SKM-1 treated with dmso at 0.1 percent for 144 hours (cell line): ENCODE measurements around the gene SERINC4.
A peak's percentile ranks its signal among the peaks of the same experiment; 100 is the strongest.
"Not testable (repeated sequence)": the region's sequence is repeated elsewhere in the genome, so short reads cannot be mapped to it uniquely, and the experiment has no call there.

Experiments
- DNase-seq: peaks from one replicate; lab custom pipeline; 2025; ENCODE audit not compliant: unreplicated experiment; lab: John Stamatoyannopoulos, UW

The SERINC4 gene

DNA sequence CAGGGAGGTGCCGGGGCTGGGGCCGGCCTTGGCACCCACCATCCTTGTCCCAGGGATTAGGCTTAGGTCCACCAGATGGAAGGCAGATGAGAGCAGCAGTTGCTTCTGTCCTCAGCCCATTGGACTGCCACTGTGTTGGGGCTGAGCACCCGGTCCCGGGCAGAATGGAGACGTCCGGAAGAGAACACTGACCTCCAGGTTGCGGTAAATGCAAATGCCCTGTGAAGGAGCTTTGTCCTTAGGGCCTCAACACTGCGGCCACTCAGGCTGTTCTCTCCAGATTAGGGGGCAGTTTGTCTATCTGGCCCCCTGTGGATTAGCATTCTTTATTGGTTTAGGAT, at the start of gene SERINC4:
Gene SERINC4 (minus strand): TSS at position 276 of the 341 bp plus-strand sequence. CDS start 234 bp downstream, at position 42.
- no peak for DNase-seq

GRCh38 chr15:43845421-43845820, 45.4 kb upstream of the SERINC4 start:
- no peak for DNase-seq

DNA sequence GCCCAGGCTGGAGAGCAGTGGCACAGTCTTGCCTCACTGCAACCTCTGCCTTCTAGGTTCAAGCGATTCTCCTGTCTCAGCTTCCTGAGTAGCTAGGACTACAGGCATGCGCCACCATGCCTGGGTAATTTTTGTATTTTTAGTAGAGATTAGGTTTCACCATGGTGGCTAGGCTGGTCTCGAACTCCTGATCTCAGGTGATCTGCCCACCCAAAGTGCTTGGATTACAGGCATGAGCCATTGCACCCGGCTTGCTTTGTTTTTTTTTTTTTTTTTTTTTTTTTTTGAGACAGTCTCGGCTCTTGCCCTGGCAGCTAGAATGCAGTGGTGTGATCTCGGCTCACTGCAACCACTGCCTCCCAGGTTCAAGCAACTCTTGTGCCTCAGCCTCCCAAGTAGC, 32.5 kb upstream of the SERINC4 start:
- not testable (repeated sequence) for DNase-seq

DNA sequence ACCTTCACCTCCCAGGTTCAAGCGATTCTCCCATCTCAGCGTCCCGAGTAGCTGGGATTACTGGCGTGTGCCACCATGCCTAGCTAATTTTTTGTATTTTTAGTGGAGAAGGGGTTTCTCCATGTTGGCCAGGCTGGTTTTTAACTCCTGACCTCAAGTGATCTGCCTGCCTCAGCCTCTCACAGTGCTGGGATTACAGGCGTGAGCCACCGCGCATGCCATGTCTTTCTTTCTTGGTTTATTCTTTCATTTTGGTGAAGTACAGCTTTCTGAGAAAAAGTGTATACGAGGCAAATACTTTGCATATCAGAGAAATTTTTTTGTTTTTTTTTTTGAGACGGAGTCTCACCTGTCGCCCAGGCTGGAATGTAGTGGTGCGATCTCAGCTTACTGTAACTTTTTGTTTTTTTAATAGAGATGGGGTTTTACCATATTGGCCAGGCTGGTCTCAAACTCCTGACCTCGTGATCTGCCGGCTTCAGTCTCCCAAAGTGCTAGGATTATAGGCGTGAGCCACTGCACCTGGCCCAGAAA, 31.6 kb upstream of the SERINC4 start:
- DNase-seq = not testable (repeated sequence)

- not testable (repeated sequence) for DNase-seq
These were observed 30.8 kb upstream of the SERINC4 start for GRCh38 chr15:43830691-43831275.

DNA sequence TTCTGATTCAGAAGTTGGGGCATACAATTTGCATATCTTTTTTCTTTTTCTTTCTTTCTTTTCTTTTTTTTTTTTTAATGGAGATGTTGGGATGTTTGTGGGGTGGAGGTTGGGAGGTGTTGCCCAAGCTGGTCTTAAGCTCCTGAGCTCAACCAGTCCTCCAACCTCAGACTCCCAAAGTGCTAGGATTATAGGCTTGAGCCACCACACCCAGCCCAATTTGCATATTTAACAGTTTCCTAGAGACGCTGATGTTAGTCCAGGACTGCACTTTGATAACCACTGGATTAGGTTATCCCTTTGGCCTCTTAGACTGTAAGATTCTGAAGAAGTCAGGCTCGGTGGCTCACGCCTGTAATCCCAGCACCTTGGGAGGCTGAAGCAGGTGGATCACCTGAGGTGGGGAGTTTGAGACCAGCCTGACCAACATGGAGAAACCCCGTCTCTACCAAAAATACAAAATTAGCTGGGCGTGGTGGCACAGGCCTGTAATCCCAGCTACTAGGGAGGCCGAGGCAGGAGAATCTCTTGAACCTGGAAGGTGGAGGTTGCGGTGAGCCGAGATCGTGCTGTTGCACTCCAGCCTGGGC, 30.0 kb upstream of the SERINC4 start:
- DNase-seq = not testable (repeated sequence)

- DNase-seq = no peak
These were observed 28.1 kb upstream of the SERINC4 start for GRCh38 chr15:43828061-43828657.

DNA sequence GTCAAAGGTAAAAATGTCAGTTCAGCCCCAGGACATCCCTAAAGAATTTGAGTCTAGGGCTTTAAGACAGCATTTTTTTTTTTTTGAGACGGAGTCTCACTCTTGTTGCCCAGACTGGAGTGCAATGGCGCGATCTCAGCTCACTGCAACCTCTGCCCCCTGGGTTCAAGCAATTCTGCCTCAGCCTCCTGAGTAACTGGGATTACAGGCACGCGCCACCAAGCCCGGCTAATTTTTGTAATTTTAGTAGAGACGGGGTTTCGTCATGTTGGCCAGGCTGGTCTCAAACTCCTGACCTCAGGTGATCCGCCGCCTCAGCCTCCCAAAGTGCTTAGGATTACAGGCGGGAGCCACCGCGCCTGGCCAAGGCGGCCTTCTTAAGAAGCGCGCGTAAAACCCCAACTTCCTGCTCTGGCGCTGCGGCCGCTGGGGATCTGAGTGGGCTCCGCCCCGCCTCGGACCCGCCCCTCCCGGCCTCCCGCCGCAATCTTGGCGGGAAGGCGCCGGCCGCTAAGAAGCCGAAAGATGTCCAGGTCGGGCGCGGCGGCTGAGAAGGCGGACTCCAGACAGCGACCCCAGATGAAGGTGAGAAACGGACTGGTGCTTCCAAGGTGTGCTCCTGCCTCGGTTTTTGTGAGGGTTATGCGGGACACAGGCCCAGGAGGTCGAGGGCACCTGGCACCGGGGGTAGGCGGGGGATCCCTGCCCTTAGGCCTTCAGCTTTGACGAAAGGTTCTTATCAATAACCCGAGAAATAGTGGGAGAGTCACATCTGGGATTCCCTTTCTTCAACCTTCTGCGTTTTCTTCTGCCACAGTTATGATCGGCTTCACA, 26.7 kb upstream of the SERINC4 start, which contains the start of gene WDR76:
Gene WDR76 (plus strand): TSS at position 495 of the 834 bp plus-strand sequence. CDS start 31 bp downstream, at position 526.
- peak; percentile 91 for DNase-seq

GRCh38 chr15:43826029-43826507, 26.0 kb upstream of the SERINC4 start:
- DNase-seq = no peak

DNA sequence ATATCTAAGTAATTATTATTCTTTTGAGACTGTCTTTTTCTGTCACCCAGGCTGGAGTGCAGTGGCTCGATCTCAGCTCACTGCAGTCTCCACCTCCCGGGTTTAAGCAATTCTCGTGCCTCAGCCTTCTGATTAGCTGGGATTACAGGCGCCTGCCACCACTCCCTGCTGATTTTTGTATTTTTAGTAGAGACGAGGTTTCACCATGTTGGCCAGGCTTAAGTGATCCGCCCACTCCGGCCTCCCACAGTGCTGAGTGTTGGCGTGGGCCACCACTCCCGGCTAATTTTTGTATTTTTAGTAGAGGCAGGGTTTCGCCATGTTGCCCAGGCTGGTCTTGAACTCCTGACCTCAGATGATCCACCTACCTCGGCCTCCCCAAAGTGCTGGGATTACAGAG, 25.3 kb upstream of the SERINC4 start:
- DNase-seq = not testable (repeated sequence)

- peak; percentile 96 for DNase-seq
These were observed 24.6 kb upstream of the SERINC4 start, which contains the start of gene MFAP1 for GRCh38 chr15:43824302-43825246. TSS of gene MFAP1 (minus strand) at chr15:43824690. CDS start at chr15:43824569, 121 bp downstream.

DNA sequence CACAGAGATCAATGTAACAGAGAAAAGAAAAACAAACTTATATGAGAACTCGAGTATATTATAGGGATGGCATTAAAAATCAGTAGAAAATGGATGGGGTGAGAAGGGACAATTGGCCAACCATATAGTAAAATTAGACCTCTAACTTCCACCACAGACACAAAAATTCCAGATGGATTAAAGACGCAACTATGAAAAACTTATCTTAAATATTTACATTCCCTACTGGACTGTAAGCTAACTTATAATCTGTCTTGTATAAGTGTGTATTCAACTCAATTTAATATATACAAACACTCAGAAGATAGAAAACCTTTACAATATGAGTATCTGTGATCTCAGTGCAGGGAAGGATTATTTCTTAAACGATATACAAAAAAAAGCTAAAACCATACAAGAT, 21.5 kb upstream of the SERINC4 start:
- DNase-seq = no peak

DNA sequence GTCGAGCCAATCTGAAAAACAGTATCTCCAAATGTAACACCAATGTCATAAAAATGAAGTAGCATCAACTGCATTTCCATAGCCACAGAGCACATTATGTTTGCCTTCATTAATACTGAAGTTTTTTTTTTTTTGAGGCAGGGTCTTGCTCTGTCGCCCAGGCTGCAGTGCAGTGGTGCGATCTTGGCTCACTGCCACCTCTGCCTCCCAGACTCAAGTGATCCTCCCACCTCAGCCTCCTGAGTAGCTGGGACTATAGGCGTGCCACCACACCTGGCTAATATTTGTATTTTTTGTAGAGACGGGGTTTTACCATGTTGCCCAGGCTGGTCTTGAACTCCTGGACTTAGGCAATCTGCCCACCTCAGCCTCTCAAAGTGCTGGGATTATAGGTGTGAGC, 15.0 kb upstream of the SERINC4 start:
- not testable (repeated sequence) for DNase-seq

GRCh38 chr15:43808960-43809678, 9.1 kb upstream of the SERINC4 start:
- DNase-seq = peak; percentile 18

DNA sequence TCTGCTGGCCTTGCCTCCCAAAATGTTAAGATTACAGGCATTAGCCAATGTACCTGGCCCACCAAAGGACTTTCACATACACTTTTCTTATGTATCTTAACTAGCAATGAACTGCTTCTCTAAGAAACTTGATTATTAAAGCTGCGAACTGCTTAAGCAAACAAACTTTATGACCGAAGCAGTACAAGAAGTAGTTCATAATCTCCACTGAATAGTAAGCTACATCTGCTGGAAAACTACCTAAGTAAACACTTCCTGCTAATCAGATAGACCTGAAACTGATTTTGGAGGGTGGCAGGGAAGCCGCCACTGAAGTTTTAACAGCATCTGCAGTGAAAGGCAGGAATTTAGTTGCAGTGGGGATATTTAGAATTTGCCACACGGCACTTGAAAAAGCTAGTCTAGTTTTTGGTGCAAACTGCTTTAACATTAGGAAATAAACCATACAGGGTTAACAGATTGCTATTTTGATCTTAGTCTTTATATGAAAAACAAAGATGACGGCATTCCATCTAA, 8.5 kb upstream of the SERINC4 start:
- DNase-seq = no peak

DNA sequence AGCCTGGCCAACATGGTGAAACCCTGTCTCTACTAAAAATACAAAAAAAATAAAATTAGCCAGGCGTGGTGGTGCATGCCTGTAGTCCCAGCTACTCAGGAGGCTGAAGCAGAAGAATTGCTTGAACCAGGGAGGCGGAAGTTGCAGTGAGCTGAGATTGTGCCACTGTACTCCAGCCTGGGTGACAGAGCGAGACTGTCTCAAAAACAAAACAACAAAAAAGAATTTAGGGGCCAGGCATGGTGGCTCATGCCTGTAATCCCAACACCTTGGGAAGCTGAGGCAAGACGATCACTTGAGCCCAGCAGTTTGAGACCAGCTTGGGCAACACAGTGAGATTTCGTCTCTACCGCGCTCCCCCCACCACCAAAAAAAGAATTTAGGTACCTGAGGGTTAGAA, 2.7 kb upstream of the SERINC4 start:
- not testable (repeated sequence) for DNase-seq

- peak; percentile 80 for DNase-seq
These were observed 494 bp upstream of the SERINC4 start, which contains the start of gene HYPK for GRCh38 chr15:43800286-43801141. TSS of gene HYPK (plus strand) at chr15:43800599. CDS start at chr15:43800623, 24 bp downstream.
